ENCODE results near the gene SKAP1. TPM values are rescaled to one million over a fixed set of nuclear protein-coding genes. Genes with fewer than 3 reads are reported as not detected.
A peak's percentile ranks its signal among the peaks of the same experiment; 100 is the strongest.

Gene SKAP1
- total RNA-seq, 1 donor from 2014 or later, result 0.69 TPM

DNA sequence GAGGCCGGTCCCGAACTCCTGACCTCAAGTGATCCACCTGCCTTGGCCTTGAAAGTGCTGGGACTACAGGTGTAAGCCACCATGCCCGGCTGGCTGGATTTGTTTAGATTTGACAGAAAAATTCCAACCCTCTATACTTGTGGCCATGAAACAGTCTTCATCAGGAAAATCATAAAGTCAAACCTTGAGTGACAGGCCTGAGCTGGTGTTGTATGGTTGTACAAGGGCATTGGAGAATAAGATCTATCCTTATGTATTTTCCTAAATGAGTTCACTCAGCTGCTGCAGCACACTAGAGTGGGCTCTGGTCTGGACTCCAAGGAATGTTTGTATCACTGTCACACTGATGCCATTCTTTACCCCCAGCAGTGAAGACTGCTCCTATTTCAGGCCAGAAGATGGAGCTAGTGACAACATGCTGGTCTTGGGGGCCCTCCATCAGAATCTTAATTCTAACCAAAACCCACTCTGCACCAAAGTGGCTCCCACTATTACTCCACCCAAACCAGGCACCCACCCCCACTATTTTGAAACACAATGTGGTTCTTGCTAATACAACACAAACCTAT lies 295.0 kb downstream of the SKAP1 start:
- Mint-ChIP-seq H3K4me3 (ENCODE audit: low read depth) (no peak overlapping the region), H3K27me3 (peaks cover 17% of the 10 kb centered on the region), H3K27ac (no peak overlapping the region), H3K36me3 (ENCODE audit: insufficient read depth) (no peaks in the 10 kb centered on the region), H3K9me3 (ENCODE audit: low read depth) (no peaks in the 10 kb centered on the region), H3K4me1 (ENCODE audit: low read depth) (peaks cover 2% of the 10 kb centered on the region)
- TF ChIP-seq, protein P1, sequence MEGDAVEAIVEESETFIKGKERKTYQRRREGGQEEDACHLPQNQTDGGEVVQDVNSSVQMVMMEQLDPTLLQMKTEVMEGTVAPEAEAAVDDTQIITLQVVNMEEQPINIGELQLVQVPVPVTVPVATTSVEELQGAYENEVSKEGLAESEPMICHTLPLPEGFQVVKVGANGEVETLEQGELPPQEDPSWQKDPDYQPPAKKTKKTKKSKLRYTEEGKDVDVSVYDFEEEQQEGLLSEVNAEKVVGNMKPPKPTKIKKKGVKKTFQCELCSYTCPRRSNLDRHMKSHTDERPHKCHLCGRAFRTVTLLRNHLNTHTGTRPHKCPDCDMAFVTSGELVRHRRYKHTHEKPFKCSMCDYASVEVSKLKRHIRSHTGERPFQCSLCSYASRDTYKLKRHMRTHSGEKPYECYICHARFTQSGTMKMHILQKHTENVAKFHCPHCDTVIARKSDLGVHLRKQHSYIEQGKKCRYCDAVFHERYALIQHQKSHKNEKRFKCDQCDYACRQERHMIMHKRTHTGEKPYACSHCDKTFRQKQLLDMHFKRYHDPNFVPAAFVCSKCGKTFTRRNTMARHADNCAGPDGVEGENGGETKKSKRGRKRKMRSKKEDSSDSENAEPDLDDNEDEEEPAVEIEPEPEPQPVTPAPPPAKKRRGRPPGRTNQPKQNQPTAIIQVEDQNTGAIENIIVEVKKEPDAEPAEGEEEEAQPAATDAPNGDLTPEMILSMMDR (IDR thresholded peaks at IDR 0.05; ENCODE audit: unreplicated experiment), result peak; percentile 10
- DNase-seq (ENCODE audit: low spot score, unreplicated experiment), result no peak

DNA sequence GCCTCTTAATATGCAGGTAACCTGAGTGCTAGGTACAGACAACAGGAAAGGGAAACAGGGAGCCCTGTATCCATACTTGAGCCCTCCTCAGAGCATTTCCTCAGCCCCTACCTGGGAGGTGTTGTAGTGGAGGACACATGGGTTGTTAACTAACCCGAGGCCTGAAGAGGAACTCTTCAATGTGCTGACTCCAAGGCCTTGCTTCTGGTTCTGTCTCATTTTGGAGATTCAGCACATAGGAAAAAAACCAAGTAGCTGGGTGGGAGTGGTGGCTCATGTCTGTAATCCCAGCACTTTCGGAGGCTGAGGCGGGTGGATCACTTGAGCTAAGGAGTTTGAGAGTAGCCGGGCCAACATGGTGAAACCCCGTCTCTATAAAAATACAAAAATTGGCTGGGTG lies 297.6 kb downstream of the SKAP1 start:
- Mint-ChIP-seq H3K27ac (no peak overlapping the region), H3K9me3 (ENCODE audit: low read depth) (no peaks in the 10 kb centered on the region), H3K4me1 (ENCODE audit: low read depth) (no peaks in the 10 kb centered on the region), H3K36me3 (ENCODE audit: insufficient read depth) (no peaks in the 10 kb centered on the region), H3K4me3 (ENCODE audit: low read depth) (no peak overlapping the region), H3K27me3 (peaks cover 8% of the 10 kb centered on the region)
- TF ChIP-seq, protein P1 (IDR thresholded peaks at IDR 0.05; ENCODE audit: unreplicated experiment), result no peak
- DNase-seq (ENCODE audit: low spot score, unreplicated experiment), result no peak

DNA sequence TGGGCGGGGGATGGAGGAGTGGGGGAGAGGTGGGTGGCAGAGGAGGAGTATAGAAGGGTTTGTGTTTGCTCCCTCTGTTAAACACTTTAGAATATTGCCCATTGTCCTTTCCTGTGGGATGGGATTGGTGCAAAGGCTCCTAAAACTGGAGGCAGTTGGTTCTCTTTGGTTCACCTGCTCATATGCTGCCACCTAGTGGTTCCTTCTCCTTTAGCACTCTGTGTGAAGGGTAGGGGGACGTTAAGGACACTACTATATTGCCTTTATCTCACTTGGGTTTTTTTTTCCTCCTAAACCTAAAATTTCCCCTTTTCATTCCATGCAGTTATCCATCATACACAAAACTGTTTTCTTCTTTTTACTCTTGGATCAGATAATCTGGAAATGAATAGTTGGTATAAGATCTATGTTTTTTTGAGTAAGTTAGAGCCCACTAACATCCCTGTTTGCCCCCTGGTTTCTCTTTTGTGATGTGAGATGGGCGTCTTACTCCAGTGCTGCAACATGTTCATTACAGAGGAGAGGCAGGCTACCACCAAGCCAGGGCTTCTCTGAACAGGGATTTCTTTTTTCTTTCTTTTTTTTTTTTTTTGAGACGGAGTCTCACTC lies 298.7 kb downstream of the SKAP1 start:
- DNase-seq (ENCODE audit: low spot score, unreplicated experiment), result peak; percentile 54

DNA sequence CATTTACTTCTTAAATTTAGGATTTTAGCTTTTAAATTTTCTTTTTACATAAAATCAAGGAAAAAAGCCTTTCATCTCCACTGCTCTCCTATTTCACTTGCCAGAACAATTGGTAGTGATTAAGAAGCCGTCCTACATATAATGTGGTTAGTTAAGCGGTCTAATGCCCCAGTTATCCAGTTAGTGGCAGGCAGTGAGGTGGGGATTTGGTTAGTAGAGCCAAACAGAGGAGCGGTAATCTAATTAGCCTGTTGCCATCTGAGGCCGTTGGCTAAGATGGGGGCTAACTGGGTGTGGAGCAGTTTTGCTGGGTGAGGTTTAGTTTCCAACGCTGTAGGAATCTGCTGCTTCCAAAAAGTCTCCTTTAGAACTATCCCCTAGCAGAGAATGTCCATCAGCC lies 300.0 kb downstream of the SKAP1 start:
- H3K9me3 Mint-ChIP-seq (ENCODE audit: low read depth), result no peaks in the 10 kb centered on the region
- peaks cover 4% of the 10 kb centered on the region for H3K36me3 Mint-ChIP-seq (ENCODE audit: insufficient read depth)
- H3K27me3 Mint-ChIP-seq, result peaks cover 8% of the 10 kb centered on the region
- TF ChIP-seq, protein P1 (IDR thresholded peaks at IDR 0.05; ENCODE audit: unreplicated experiment), result no peak
- no peaks in the 10 kb centered on the region for H3K4me1 Mint-ChIP-seq (ENCODE audit: low read depth)
- no peak overlapping the region for H3K4me3 Mint-ChIP-seq (ENCODE audit: low read depth)
- no peak overlapping the region for H3K27ac Mint-ChIP-seq
- DNase-seq (ENCODE audit: low spot score, unreplicated experiment), result no peak

More for the DNA sequence above, 298.7 kb downstream of the SKAP1 start:
- H3K9me3 Mint-ChIP-seq (ENCODE audit: low read depth), result no peaks in the 10 kb centered on the region
- TF ChIP-seq, protein P1 (IDR thresholded peaks at IDR 0.05; ENCODE audit: unreplicated experiment), result peak; percentile 87
- peaks cover 1% of the 10 kb centered on the region for H3K36me3 Mint-ChIP-seq (ENCODE audit: insufficient read depth)
- H3K27me3 Mint-ChIP-seq, result peaks cover 8% of the 10 kb centered on the region
- no peak overlapping the region for H3K4me3 Mint-ChIP-seq (ENCODE audit: low read depth)
- no peaks in the 10 kb centered on the region for H3K4me1 Mint-ChIP-seq (ENCODE audit: low read depth)
- no peak overlapping the region for H3K27ac Mint-ChIP-seq

DNA sequence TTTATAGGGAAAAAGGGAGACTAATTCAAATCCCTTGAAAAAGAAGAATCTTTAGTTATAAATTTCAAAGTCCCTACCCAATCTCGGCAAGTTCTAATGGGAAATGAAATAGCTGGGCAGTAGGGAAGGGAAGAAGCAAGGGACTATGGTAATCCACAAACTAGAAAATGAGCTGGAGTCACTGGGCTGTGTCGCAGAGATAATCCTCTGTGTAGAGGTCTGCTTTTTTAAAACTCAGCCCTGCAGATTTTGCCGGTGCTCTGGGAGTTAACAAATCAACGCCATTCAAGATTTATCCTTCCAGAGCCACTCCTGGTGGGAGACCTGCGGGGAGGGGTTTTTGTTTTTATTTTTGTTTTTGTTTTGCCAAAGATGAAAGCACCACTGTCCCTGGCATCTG lies 301.6 kb downstream of the SKAP1 start:
- Mint-ChIP-seq H3K27ac (no peak overlapping the region), H3K4me1 (ENCODE audit: low read depth) (no peaks in the 10 kb centered on the region), H3K27me3 (peaks cover 7% of the 10 kb centered on the region), H3K4me3 (ENCODE audit: low read depth) (no peak overlapping the region), H3K9me3 (ENCODE audit: low read depth) (no peaks in the 10 kb centered on the region), H3K36me3 (ENCODE audit: insufficient read depth) (peaks cover 4% of the 10 kb centered on the region)
- TF ChIP-seq, protein P1 (IDR thresholded peaks at IDR 0.05; ENCODE audit: unreplicated experiment), result no peak
- DNase-seq (ENCODE audit: low spot score, unreplicated experiment), result no peak

Data from progenitor cell of endocrine pancreas (in vitro differentiated cells).